Bronchial epithelial cell (primary cell): ENCODE data around the gene IER2. TPM values are rescaled to one million over a fixed set of nuclear protein-coding genes. Genes with fewer than 3 reads are reported as not detected.

Experiments used
- DNase-seq: peaks from one replicate; pipeline ENCODE4 v3.0.0-alpha.2; 2010; ENCODE audit warnings: low read depth
- FAIRE-seq: peaks from 2 replicates; lab custom pipeline; 2011; peaks lifted over from hg19 to GRCh38; lab: Jason Lieb, UNC
- H3K27me3 ChIP-seq: 2 replicates; pipeline ENCODE4 v1.5.1; 2011; ENCODE audit warnings: low read length; ENCODE audit not compliant: control insufficient read depth, insufficient read depth
- H3K36me3 ChIP-seq: 2 replicates; pipeline ENCODE4 v1.5.1; 2011; ENCODE audit warnings: low read length; ENCODE audit not compliant: control insufficient read depth, insufficient read depth
- H3K4me3 ChIP-seq: 2 replicates; pipeline ENCODE4 v1.5.1; 2011; ENCODE audit warnings: mild to moderate bottlenecking, low read depth, low read length, control low read depth
- CTCF ChIP-seq: IDR thresholded peaks from 2 replicates; pipeline ENCODE4 v1.5.1; 2011; ENCODE audit warnings: mild to moderate bottlenecking, moderate library complexity, low read length, control low read depth, inconsistent platforms; ENCODE audit not compliant: insufficient read depth, severe bottlenecking
- total RNA-seq: library from RNA; depleted of rRNA; stranded (reverse); fragments of >200 nt; gene quantifications from 2 replicates; pipeline ENCODE4 v1.2.1, GENCODE V29; 2014

IER2 gene
- total RNA-seq = 32.1 and 35.2 TPM in 2 replicates

- DNase-seq = peak; percentile 85
- Histone ChIP-seq H3K36me3 (peaks cover 8% of the 10 kb centered on the region), H3K27me3 (no peaks in the 10 kb centered on the region), H3K4me3 (peak within 1 kb of the TSS; percentile 66)
- TF ChIP-seq CTCF = peak; percentile 72
- FAIRE-seq = no peak
Measured at GRCh38 chr19:13150187-13150930, at the start of gene IER2, which contains the start of gene STX10. IER2 (plus strand) TSS chr19:13150411; CDS start chr19:13153187, 2,776 bp downstream. STX10 (minus strand) TSS chr19:13150375; CDS start chr19:13150173, 202 bp downstream.

- Histone ChIP-seq H3K27me3 (no peaks in the 10 kb centered on the region), H3K36me3 (peaks cover 4% of the 10 kb centered on the region), H3K4me3 (no peak overlapping the region)
- no peak for DNase-seq
- peak; percentile 42 for TF ChIP-seq CTCF
- no peak for FAIRE-seq
Measured at GRCh38 chr19:13100841-13101589, 49.2 kb upstream of the IER2 start.

- TF ChIP-seq CTCF = no peak
- DNase-seq = no peak
- Histone ChIP-seq H3K4me3 (no peak overlapping the region), H3K27me3 (no peaks in the 10 kb centered on the region), H3K36me3 (peaks cover 4% of the 10 kb centered on the region)
- no peak for FAIRE-seq
Measured at GRCh38 chr19:13101590-13102415, 48.4 kb upstream of the IER2 start.

- FAIRE-seq (no peak), DNase-seq (no peak)
- peak overlapping the region; percentile 25 for H3K4me3 ChIP-seq
- H3K36me3 ChIP-seq = peaks cover 5% of the 10 kb centered on the region
- TF ChIP-seq CTCF = no peak
- H3K27me3 ChIP-seq = no peaks in the 10 kb centered on the region
Measured at GRCh38 chr19:13102416-13102665, 47.9 kb upstream of the IER2 start.

GRCh38 chr19:13102666-13103580 lies 47.3 kb upstream of the IER2 start, which contains the start of gene LYL1:
LYL1 (minus strand) TSS chr19:13102858; CDS start chr19:13101171, 1,687 bp downstream.
- DNase-seq = no peak
- peak within 1 kb of the TSS; percentile 25 for H3K4me3 ChIP-seq

More at GRCh38 chr19:13102666-13103580, 47.3 kb upstream of the IER2 start, which contains the start of gene LYL1:
- peaks cover 8% of the 10 kb centered on the region for H3K36me3 ChIP-seq
- no peak for TF ChIP-seq CTCF
- no peak for FAIRE-seq
- no peaks in the 10 kb centered on the region for H3K27me3 ChIP-seq
